ENCODE measurements around the gene EXD3. TPM values are rescaled to one million over a fixed set of nuclear protein-coding genes. Genes with fewer than 3 reads are reported as not detected.
"Not testable (repeated sequence)": the region's sequence is repeated elsewhere in the genome, so short reads cannot be mapped to it uniquely, and the experiment has no call there.

Gene EXD3
- polyA plus RNA-seq, 1 experiment, result 4.0 TPM

DNA sequence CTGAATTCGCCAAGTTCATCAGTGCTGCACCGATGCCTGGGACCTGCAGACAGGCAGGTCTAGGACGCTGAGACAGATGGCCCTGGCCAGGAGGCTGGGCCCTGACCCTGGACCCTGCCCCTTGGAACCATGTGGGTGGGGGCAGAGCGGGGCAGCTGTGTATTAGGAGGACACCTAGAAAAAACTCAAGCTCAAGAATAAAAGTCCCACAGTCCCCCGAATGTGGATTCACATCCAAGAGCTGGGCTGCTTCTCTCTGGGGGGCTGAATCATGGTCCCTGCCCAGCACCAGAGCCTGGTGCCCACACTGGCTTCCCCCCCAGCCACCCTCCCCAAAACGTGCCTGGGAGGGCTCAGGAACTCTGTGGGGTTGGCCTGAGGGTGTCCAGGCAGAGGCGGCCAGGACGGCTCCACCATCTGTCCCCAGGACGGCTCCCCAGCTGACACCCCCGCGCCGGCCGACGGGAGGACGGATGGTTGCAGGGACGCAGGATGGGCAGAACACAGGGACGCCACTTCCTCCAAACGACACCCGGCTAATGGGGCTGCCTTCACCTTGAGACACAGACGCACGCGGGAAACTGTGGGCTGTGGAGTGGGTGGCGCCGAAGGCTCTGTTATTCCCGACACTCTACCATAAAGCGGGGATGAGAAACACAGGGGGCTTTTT is 34.9 kb downstream of the EXD3 start:
- H3K9me3 ChIP-seq (ENCODE audit: control insufficient read depth, insufficient read depth, low read length), result no peaks in the 10 kb centered on the region; the same call in 1 of the 2 replicates
- H3K4me3 ChIP-seq (ENCODE audit: low read depth, low read length), result no peak overlapping the region
- ChIA-PET CTCF (no interaction called here), POLR2A (interaction anchor here (0.6 kb wide), 1 partner anchor 16 kb away, joined by 3 read pairs; no protein-coding TSS in a partner anchor)
- H3K27ac ChIP-seq (ENCODE audit: low read depth, low read length), result no peak overlapping the region
- peaks cover 2% of the 10 kb centered on the region for H3K27me3 ChIP-seq (ENCODE audit: control insufficient read depth, insufficient read depth, low read length)
- no peak for DNase-seq (ENCODE audit: low read depth, low spot score)
- TF ChIP-seq CTCF (IDR thresholded peaks at IDR 0.05; ENCODE audit: low read depth, low read length), result no peak

- no peak overlapping the region for H3K4me3 ChIP-seq (ENCODE audit: low read depth, low read length)
- H3K9me3 ChIP-seq (ENCODE audit: control insufficient read depth, insufficient read depth, low read length), result no peaks in the 10 kb centered on the region; the same call in 1 of the 2 replicates
- CTCF ChIA-PET, result no interaction called here
- no peak for DNase-seq (ENCODE audit: low read depth, low spot score)
- POLR2A ChIA-PET, result interaction anchor here (0.6 kb wide), 1 partner anchor 16 kb away, joined by 3 read pairs; no protein-coding TSS in a partner anchor
- no peak for TF ChIP-seq CTCF (IDR thresholded peaks at IDR 0.05; ENCODE audit: low read depth, low read length)
- H3K27me3 ChIP-seq (ENCODE audit: control insufficient read depth, insufficient read depth, low read length), result peaks cover 2% of the 10 kb centered on the region
- no peak overlapping the region for H3K27ac ChIP-seq (ENCODE audit: low read depth, low read length)
Measured at GRCh38 chr9:137387114-137387890, 35.7 kb downstream of the EXD3 start.

GRCh38 chr9:137386507-137387113 is 36.4 kb downstream of the EXD3 start:
- POLR2A ChIA-PET, result not testable (repeated sequence)

GRCh38 chr9:137385061-137385655 is 37.8 kb downstream of the EXD3 start:
- ChIA-PET POLR2A (interaction anchor here (1.2 kb wide), 2 partner anchors 11 to 84 kb away, joined by 3 to 4 read pairs; no protein-coding TSS in a partner anchor), CTCF (interaction anchor here (1.0 kb wide), 1 partner anchor 38 kb away, joined by 3 read pairs; the partner anchor contains the start of genes EXD3 and NOXA1)
- H3K4me3 ChIP-seq (ENCODE audit: low read depth, low read length), result no peak overlapping the region
- peaks cover 5% of the 10 kb centered on the region; the same call in 1 of the 2 replicates for H3K9me3 ChIP-seq (ENCODE audit: control insufficient read depth, insufficient read depth, low read length)
- no peak for DNase-seq (ENCODE audit: low read depth, low spot score)
- H3K27ac ChIP-seq (ENCODE audit: low read depth, low read length), result no peak overlapping the region
- TF ChIP-seq CTCF (IDR thresholded peaks at IDR 0.05; ENCODE audit: low read depth, low read length), result no peak
- H3K27me3 ChIP-seq (ENCODE audit: control insufficient read depth, insufficient read depth, low read length), result peaks cover 2% of the 10 kb centered on the region

More at GRCh38 chr9:137386507-137387113, 36.4 kb downstream of the EXD3 start:
- H3K27ac ChIP-seq (ENCODE audit: low read depth, low read length); H3K9me3 ChIP-seq (ENCODE audit: control insufficient read depth, insufficient read depth, low read length); DNase-seq (ENCODE audit: low read depth, low spot score); CTCF ChIA-PET; H3K27me3 ChIP-seq (ENCODE audit: control insufficient read depth, insufficient read depth, low read length); H3K4me3 ChIP-seq (ENCODE audit: low read depth, low read length): not testable (repeated sequence)
